ENCODE measurements around the gene KSR2. TPM values are rescaled to one million over a fixed set of nuclear protein-coding genes. Genes with fewer than 3 reads are reported as not detected.

The KSR2 gene
- total and polyA plus RNA-seq, 10 of the 15 experiments (the other 5 are each of a cell fraction or from before 2014, with no cell fraction given) = under 0.01 to 1.5 (median 0.01) TPM; not detected in 3

DNA sequence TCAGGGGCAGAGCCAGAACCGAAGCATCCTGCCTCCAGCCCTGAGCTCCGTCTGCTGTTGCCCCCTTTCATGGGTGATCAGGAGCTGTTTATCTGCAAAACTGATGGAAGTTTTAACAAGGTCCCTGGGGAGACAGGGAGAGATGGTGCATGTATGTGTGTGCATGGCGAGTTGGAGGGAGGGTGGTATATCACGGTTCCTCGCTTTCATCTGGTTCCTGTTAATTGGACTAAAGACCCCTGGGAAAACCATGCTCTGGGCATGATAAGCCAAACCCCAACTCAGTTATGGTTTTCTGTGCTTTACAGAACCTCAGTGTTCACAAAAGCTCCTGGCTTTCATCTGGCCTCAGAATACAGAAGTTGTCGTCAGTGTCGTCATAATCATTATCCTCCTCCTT, 133.6 kb downstream of the KSR2 start (continued):
- TF ChIP-seq, protein P1, sequence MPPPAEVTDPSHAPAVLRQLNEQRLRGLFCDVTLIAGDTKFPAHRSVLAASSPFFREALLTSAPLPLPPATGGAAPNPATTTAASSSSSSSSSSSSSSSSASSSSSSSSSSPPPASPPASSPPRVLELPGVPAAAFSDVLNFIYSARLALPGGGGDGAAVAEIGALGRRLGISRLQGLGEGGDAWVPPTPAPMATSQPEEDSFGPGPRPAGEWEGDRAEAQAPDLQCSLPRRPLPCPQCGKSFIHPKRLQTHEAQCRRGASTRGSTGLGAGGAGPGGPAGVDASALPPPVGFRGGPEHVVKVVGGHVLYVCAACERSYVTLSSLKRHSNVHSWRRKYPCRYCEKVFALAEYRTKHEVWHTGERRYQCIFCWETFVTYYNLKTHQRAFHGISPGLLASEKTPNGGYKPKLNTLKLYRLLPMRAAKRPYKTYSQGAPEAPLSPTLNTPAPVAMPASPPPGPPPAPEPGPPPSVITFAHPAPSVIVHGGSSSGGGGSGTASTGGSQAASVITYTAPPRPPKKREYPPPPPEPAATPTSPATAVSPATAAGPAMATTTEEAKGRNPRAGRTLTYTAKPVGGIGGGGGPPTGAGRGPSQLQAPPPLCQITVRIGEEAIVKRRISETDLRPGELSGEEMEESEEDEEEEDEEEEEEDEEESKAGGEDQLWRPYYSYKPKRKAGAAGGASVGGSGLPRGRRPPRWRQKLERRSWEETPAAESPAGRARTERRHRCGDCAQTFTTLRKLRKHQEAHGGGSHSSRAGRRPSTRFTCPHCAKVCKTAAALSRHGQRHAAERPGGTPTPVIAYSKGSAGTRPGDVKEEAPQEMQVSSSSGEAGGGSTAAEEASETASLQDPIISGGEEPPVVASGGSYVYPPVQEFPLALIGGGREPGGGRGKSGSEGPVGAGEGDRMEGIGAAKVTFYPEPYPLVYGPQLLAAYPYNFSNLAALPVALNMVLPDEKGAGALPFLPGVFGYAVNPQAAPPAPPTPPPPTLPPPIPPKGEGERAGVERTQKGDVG (CRISPR knock-in tag; IDR thresholded peaks at IDR 0.05) = no peak
- TF ChIP-seq JUNB (IDR thresholded peaks at IDR 0.05) (no peak), WRNIP1 (IDR thresholded peaks at IDR 0.05; ENCODE audit: borderline replicate concordance, low read depth, low read length) (no peak), SP1 (IDR thresholded peaks at IDR 0.05; ENCODE audit: low read depth, low read length) (no peak), NRF1 (conservative IDR thresholded peaks at IDR 0.05; ENCODE audit: low read depth, low read length) (no peak), NFXL1 (IDR thresholded peaks at IDR 0.05; ENCODE audit: borderline replicate concordance) (no peak), MTA3 (IDR thresholded peaks at IDR 0.05; ENCODE audit: borderline replicate concordance, low read length) (no peak), CBX5 (IDR thresholded peaks at IDR 0.05; ENCODE audit: low read depth) (no peak)

All from GM12878 (cell line).